GM18499 (cell line): Measurements from ENCODE around the gene ZNF423.

Experiments
- ATAC-seq: cut with Tn5 transposase; IDR thresholded peaks from one replicate; pipeline ENCODE4 v1.9.1; 2021; ENCODE audit warnings: moderate number of reproducible peaks; ENCODE audit not compliant: insufficient read depth, unreplicated experiment

The ZNF423 gene

DNA sequence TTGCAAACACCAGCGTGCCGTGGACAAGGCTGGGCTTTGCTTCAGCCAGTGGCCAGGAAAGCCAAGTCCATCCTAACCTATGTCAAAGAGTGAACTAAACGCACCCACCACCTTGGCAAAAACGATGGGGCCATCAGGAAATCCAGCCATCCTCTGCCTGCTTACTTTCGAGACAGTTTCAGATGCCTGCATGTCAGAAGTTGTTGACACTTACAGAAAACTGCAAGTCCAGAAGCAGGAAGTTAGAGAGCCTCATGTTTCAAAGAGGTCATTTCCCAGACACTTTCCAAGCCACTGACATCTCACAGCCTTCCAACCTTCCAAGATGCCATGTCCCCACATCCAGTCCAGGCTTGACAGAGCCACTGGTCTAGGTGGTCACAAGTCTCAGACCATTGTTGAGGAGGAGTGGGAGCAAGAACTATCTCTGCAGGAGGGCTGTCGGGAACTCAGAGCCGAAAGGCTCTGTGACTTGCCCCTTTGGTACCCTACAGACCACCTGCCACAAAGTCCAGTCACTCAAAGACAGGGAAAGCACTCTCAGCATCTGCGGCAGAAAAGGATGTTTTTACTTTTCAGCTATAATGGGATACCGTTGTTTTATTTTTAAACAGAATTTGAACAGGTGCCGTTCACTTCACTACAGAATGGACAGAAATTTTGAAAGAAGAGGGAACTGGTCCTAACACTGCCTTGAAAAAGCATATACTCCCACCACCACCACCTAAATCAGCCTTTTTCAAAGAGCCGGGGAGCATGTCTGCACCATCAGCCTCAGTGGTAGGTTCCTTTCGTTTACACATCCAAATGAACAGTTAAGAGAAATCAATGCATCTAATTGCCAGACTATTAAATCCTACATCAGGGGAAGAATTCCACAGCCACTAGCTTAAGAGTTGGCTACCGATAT lies 5.1 kb downstream of the ZNF423 start:
- no peak for ATAC-seq

- no peak for ATAC-seq
Observed at GRCh38 chr16:49849754-49850108, 6.2 kb downstream of the ZNF423 start.

GRCh38 chr16:49849037-49849753 lies 6.7 kb downstream of the ZNF423 start:
- no peak for ATAC-seq

DNA sequence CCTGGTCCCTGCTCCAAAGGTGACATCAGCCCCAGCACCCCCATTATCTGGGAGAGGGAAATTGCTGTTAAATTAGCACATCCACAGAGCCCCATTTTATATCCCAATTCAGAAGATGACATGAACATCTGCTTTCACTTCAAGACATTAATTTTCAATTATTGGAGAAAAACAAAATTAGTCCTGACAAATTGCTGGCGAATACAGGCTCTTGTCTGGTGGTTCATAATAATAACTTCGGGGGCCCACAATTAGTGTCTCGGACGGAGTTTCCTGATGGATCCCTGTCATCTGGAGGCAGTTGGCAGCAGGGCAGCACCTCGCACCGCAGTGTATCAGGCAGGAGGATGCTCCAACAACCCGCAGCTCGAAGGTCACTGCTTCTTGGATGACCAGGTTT lies 7.4 kb downstream of the ZNF423 start:
- no peak for ATAC-seq

GRCh38 chr16:49846800-49847199 lies 9.1 kb downstream of the ZNF423 start:
- ATAC-seq = no peak

GRCh38 chr16:49844359-49844758 lies 11.6 kb downstream of the ZNF423 start:
- ATAC-seq = no peak

DNA sequence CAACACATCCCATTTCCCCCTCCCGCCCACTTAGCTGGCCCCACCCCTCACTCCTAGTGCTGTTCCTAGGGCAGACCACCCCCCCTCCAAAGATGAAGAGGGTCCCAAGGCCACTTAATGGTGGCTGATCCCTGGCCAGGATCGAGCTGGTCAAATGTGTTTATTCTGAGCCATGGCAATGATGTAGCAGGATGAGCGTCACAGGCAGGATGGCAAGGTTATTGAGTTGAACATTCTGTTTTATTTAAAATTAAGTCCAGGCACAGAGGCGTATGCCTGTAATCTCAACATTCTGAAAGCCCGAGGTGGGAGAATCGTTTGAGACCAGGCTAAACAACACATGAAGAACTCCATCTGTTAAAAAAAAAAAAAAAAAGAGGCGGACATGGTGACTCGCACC lies 12.2 kb downstream of the ZNF423 start:
- no peak for ATAC-seq

GRCh38 chr16:49842972-49843371 lies 12.9 kb downstream of the ZNF423 start:
- ATAC-seq = no peak

GRCh38 chr16:49839017-49839825 lies 16.7 kb downstream of the ZNF423 start:
- no peak for ATAC-seq

DNA sequence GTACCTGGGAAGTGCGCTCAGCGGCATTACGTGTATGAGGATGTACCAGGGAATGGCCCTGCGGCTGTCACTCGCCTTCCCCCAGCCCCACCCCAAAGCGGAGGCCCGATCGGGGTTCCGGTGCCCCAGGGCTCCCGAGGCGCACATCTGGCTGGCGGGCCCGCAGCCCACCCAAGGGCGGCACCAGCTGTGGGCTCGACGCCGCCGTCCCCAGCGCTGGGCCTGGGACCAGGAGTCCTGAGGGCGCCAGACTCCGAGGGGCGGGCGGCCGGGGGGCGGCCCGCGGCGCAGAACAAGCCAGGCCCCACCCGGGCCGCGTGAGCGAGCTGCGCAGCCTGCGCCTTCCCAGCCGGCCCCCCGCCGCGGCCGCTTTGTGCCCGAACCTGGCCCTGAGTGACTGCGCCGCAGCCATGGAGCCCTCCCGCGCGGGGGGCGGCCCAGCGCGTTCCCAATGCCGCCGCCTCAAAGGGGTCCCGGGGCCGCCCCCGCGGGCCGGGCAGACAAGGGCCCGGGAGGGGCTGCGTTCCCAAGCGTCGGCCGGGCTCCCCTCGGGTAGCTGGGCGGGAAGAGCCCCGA lies 17.4 kb downstream of the ZNF423 start:
- no peak for ATAC-seq

GRCh38 chr16:49837688-49838410 lies 18.1 kb downstream of the ZNF423 start:
- no peak for ATAC-seq

DNA sequence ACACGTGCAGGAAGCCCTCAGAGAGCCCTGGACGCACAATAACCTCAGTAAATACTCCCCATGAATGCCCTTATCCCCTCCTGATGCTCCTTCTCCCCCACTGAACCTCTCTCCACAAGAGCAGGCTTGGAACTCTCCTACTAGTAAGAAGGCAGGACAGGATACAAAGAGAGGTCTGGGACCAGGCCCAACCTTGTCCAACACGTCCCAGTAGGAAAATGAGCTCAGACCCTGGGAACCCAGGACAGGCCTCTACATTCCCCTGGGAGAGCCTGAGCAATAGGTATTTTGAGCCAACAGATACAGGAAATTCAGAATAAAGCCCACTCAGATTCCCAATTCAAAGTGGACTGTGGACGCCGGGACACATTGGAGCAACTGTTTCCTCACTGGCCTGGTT lies 19.2 kb downstream of the ZNF423 start:
- no peak for ATAC-seq

- ATAC-seq = no peak
Observed at GRCh38 chr16:49836218-49836617, 19.7 kb downstream of the ZNF423 start.

DNA sequence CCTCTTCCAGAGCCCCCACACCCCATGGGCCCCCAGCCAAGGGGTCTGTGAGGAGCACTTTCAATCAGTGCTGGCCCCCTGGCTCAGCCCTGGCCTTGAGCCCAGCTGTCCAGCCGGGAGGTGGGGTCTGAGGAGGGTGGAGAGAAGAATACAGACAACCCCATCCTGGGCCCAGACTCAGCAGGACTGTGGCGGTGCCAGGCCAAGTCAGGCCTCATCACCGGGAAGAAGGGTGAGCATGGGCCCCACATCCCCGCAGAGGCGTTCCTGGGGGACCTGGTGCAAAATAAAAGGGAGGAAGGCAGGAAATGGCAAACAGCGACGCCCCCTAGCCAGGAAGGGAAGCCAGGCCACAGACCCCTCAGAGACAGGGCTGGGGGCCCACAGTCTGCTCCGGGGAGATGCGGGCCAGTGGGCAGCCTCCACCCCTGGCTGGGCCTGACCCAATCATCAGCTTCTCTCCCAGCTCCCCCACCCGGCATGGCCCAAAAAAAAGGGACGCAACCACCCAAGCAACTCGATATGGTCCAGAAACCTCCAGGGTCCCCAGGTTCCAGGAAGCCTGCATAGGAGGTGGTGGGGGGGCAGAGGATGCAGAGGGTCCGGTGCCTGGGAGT lies 20.6 kb downstream of the ZNF423 start:
- ATAC-seq = no peak

GRCh38 chr16:49834531-49835151 lies 21.3 kb downstream of the ZNF423 start:
- ATAC-seq = no peak

DNA sequence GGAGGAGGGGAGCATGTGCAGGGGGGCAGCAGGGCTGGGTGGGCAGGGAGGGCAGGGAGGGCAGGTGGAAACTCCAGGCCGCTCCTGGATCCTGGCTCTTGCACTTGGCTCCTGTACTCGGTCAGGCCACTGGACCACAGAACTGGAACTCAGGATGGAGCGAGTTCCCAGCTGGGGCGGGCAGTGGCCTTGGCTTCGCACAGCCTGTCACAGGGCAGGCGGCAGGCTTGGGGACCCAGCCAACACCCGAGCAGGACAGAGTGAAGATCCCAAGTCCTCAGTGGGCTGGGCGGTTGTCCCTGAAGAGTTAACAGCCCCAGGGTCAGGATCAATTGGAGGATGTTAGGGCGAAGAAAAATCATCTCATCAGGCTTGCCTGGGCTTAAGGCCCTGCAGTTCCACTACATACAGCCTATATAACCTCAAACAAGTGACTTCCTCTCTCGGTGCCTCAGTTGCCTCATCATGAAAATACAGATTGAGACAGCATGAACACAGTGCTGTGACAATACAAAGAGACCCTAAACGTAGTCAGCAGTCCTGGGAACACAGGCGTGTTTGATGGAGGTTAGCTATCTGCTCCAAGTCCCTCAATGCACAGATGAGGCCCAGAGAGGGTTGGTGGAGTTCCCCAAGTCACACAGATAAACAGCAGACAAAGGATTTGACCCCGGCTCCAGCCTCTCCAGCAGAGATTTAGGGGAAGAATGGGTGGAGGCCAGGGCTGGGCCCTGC lies 21.9 kb downstream of the ZNF423 start:
- ATAC-seq = no peak

DNA sequence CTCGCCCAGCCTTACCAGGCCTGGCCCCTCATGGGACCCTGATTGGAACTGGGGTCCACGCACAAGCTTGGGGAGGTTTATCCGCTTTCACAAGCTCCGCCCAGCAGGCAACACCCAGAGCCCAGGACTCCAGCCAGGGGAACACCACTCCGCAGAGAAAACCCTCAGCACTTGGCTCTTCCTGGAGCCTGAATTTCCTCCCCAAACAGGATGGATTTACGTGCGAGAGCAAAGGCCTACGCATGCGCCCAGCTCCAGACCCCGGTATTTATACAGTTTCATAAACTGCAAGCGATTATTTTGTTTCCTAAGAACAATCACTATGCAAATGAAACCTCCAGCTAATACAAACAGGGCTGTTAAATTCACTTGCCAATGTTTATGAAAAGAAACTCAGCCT lies 22.8 kb downstream of the ZNF423 start:
- ATAC-seq = no peak

DNA sequence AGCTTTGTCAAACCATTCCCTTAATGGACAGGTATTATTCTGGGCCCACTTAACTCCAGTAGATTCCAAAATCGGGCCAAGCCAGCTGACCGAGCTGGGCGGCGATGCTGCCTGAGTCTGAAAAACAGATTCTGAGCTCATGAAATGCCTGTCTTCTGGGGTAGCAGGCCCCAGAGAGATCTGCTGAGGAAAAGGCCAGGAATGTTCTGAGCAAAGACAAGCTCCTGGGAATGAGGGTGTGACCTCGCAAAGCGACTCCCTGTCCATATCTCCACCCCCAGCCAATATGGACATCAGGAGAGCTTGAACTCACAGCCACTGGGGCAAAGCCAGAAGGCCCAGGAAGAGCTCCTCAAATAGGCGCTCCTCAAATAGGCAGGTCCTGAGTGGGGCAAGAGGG lies 23.7 kb downstream of the ZNF423 start:
- no peak for ATAC-seq
